OCI-LY3 (cell line): ENCODE results near the gene VTI1A.

Experiments
- H2AFZ ChIP-seq: fragments of 200-600, 300-600 bp; shearing (Covaris generic); 2 replicates; pipeline ENCODE4 v1.6.0; 2014; ENCODE audit warnings: antibody characterized with exemption, low read depth, low read length
- H3K27ac ChIP-seq: fragments of 200-600, 300-600 bp; sonication (generic); 2 replicates; pipeline ENCODE4 v1.5.1; 2014; ENCODE audit warnings: mild to moderate bottlenecking, low read length, moderate library complexity, mixed read lengths
- H3K27me3 ChIP-seq: fragments of 200-600, 300-600 bp; sonication (generic); 2 replicates; pipeline ENCODE4 v1.6.1; 2014; ENCODE audit warnings: low read depth, low read length, mixed read lengths
- H3K36me3 ChIP-seq: fragments of 200-600, 300-600 bp; sonication (generic); replicated peaks from 2 replicates; pipeline ENCODE3; 2014; ENCODE audit warnings: low read depth, low read length, mixed read lengths
- H3K4me1 ChIP-seq: fragments of 300-600, 200-600 bp; sonication (generic); 2 replicates; pipeline ENCODE4 v1.6.1; 2014; ENCODE audit warnings: low read length, mixed read lengths
- H3K4me2 ChIP-seq: fragments of 200-600, 300-600 bp; sonication (generic); 2 replicates; pipeline ENCODE4 v1.6.1; 2014; ENCODE audit warnings: low read length, mixed read lengths
- H3K4me3 ChIP-seq: fragments of 300-600, 200-600 bp; sonication (generic); 2 replicates; pipeline ENCODE4 v1.5.1; 2014; ENCODE audit warnings: antibody characterized with exemption, mild to moderate bottlenecking, low read length, moderate library complexity
- H3K79me2 ChIP-seq: fragments of 300-600, 200-600 bp; shearing (Covaris generic); 2 replicates; pipeline ENCODE4 v1.6.1; 2014; ENCODE audit warnings: mild to moderate bottlenecking, low read length, mixed read lengths
- H3K9ac ChIP-seq: fragments of 300-600, 200-600 bp; shearing (Covaris generic); 2 replicates; pipeline ENCODE4 v1.6.0; 2014; ENCODE audit warnings: mild to moderate bottlenecking, low read length, moderate library complexity
- H3K9me3 ChIP-seq: fragments of 200-600, 300-600 bp; shearing (Covaris generic); 2 replicates; pipeline ENCODE4 v1.6.1; 2014; ENCODE audit warnings: low read length, mixed read lengths; ENCODE audit not compliant: insufficient read depth
- H4K20me1 ChIP-seq: fragments of 200-600, 300-600 bp; sonication (generic); 2 replicates; pipeline ENCODE4 v1.6.1; 2016; ENCODE audit warnings: low read length, mixed read lengths; ENCODE audit not compliant: insufficient read depth
- EZH2phosphoT487 ChIP-seq: fragments of 200-600 bp; shearing (Covaris generic); IDR thresholded peaks from 2 replicates; pipeline ENCODE4 v1.6.1; 2018; ENCODE audit warnings: antibody characterized with exemption, mixed run types, low read depth
- TF ChIP-seq, protein P1 (sequence below): fragments of 200-600, 300-600 bp; sonication (generic); IDR thresholded peaks from 2 replicates; pipeline ENCODE4 v1.5.1; 2014; ENCODE audit warnings: antibody characterized with exemption, low read length, low read depth

Gene VTI1A

DNA sequence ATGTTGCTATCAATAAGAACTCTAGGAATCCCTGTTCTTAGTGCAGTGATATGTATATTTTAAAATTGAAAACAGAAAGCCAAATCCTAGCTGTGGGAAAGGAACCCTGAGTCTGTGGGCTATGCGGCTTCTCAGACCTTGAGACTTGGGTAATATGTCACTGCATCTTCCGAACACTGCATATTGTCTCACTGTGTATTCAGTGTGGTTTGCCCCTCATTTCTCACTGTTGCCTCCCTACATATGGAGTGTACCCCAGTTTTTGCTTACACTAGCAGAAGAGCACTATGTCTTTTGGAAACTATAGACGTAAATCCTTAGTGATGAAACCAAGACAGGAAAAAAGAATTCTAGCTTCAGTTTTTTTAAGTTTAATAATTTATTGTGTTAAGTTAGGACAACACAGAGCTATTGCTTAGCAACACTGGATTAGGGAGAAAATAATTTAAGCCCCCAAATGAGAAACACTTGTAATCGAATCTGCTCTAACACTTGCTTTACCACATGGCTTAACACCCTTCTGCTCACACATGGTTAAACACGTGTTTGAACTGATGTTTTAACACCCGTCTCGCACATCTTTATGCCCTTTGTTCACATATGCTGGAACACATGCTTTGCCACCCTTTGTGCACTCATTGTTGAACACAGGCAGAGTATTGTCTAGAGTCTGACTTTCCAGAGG is 251.3 kb downstream of the VTI1A start:
- Histone ChIP-seq H3K36me3 (no peaks in the 10 kb centered on the region), H3K27me3 (no peaks in the 10 kb centered on the region), H3K27ac (no peak overlapping the region), H3K4me2 (no peak overlapping the region), H3K9me3 (no peaks in the 10 kb centered on the region), H4K20me1 (no peaks in the 10 kb centered on the region), H3K9ac (no peak overlapping the region), H2AFZ (no peak overlapping the region), H3K4me1 (no peaks in the 10 kb centered on the region), H3K79me2 (no peaks in the 10 kb centered on the region), H3K4me3 (no peak overlapping the region)
- TF ChIP-seq, protein P1, sequence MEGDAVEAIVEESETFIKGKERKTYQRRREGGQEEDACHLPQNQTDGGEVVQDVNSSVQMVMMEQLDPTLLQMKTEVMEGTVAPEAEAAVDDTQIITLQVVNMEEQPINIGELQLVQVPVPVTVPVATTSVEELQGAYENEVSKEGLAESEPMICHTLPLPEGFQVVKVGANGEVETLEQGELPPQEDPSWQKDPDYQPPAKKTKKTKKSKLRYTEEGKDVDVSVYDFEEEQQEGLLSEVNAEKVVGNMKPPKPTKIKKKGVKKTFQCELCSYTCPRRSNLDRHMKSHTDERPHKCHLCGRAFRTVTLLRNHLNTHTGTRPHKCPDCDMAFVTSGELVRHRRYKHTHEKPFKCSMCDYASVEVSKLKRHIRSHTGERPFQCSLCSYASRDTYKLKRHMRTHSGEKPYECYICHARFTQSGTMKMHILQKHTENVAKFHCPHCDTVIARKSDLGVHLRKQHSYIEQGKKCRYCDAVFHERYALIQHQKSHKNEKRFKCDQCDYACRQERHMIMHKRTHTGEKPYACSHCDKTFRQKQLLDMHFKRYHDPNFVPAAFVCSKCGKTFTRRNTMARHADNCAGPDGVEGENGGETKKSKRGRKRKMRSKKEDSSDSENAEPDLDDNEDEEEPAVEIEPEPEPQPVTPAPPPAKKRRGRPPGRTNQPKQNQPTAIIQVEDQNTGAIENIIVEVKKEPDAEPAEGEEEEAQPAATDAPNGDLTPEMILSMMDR, result no peak
- no peak for TF ChIP-seq EZH2phosphoT487

DNA sequence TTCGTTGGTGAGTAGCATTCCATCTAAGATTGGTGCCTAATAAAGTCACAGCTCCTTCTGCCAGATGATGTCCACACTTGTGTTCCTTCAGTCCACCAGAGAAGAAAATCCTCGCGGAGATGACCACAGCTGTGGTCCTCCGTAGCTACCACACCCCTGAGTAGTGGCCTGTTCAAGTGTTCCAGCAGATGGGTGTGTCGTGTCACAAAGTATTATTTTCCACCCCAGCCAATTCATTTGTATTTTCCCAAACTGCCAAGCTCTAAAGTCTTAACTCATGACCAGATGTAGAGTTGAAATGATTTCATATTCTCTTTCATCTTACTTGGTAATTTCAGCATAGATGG is 251.8 kb downstream of the VTI1A start:
- H4K20me1 ChIP-seq, result no peaks in the 10 kb centered on the region
- H3K4me3 ChIP-seq, result no peak overlapping the region
- no peaks in the 10 kb centered on the region for H3K27me3 ChIP-seq
- no peak overlapping the region for H2AFZ ChIP-seq
- no peak overlapping the region for H3K4me2 ChIP-seq
- TF ChIP-seq EZH2phosphoT487, result no peak
- TF ChIP-seq, protein P1, result no peak
- H3K4me1 ChIP-seq, result no peaks in the 10 kb centered on the region
- no peak overlapping the region for H3K9ac ChIP-seq
- no peaks in the 10 kb centered on the region for H3K9me3 ChIP-seq
- no peaks in the 10 kb centered on the region for H3K36me3 ChIP-seq
- no peaks in the 10 kb centered on the region for H3K79me2 ChIP-seq
- no peak overlapping the region for H3K27ac ChIP-seq

DNA sequence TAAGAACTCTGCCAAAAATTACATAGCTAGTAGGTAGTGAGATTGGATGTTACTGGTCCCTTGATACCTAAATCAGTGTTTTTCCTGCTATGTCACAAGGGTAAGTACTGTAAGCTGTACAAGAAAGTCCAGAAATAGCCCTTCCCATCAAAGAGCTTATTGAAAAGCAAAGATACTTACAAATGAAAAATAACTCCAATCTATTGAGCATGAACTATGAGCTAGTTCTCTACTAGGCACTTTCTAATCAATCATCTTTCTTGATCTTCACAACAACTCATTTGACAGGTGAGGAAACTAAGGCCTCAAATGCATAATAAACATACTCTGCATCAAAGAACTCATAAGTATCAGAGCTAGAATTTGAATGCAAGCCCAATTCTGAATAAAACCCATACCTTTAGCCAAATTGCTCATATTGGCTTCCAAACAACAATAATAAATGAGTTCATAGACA is 253.2 kb downstream of the VTI1A start:
- Histone ChIP-seq H3K4me1 (no peaks in the 10 kb centered on the region), H3K9me3 (no peaks in the 10 kb centered on the region), H3K4me2 (no peak overlapping the region), H3K36me3 (no peaks in the 10 kb centered on the region), H3K4me3 (no peak overlapping the region), H3K27me3 (no peaks in the 10 kb centered on the region), H3K27ac (no peak overlapping the region), H4K20me1 (no peaks in the 10 kb centered on the region), H3K79me2 (no peaks in the 10 kb centered on the region), H2AFZ (no peak overlapping the region), H3K9ac (no peak overlapping the region)
- TF ChIP-seq, protein P1, result no peak
- TF ChIP-seq EZH2phosphoT487, result no peak

DNA sequence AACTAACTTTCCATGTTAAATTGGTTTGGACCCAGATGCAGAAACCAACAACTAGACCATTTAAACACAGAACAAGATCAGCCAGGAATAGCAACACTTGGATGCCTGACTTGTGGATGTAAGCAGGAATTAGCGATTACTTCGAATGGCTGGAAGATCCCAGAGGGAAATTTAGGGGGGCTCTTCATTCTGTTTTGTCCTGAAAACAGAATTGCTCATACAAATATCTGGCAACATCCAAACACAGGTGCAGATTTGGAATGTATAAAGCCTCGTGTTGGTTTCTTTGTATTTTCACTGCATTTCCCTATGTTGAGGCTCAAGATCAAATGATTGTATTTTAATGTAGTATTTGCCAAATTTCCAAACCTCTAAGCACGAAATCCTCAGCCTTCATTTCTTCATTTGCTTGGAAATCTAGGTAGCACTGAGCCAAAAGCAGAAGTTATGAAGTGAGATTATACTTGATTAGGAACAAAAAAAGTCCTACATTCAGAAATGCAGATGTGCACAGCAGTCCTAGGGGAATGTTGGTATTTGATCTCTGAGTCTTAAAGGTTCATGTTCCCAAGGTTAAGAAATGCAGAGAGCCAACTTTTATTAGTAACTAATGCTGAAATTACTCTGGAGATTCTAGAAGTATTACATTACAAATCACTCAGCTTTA is 254.3 kb downstream of the VTI1A start:
- no peak overlapping the region for H3K4me3 ChIP-seq
- H3K4me1 ChIP-seq, result no peaks in the 10 kb centered on the region
- H3K36me3 ChIP-seq, result no peaks in the 10 kb centered on the region
- H3K27me3 ChIP-seq, result no peaks in the 10 kb centered on the region
- H3K79me2 ChIP-seq, result no peaks in the 10 kb centered on the region
- H3K27ac ChIP-seq, result no peak overlapping the region
- no peak overlapping the region for H2AFZ ChIP-seq
- H3K9me3 ChIP-seq, result no peaks in the 10 kb centered on the region
- no peak overlapping the region for H3K4me2 ChIP-seq
- no peak overlapping the region for H3K9ac ChIP-seq
- no peaks in the 10 kb centered on the region for H4K20me1 ChIP-seq
- TF ChIP-seq, protein P1, result no peak
- no peak for TF ChIP-seq EZH2phosphoT487
